ENCODE measurements around the gene ESAM. TPM values are rescaled to one million over a fixed set of nuclear protein-coding genes. Genes with fewer than 3 reads are reported as not detected.

Gene ESAM
- total RNA-seq, 1 experiment from 2014 or later = 0.92 TPM

DNA sequence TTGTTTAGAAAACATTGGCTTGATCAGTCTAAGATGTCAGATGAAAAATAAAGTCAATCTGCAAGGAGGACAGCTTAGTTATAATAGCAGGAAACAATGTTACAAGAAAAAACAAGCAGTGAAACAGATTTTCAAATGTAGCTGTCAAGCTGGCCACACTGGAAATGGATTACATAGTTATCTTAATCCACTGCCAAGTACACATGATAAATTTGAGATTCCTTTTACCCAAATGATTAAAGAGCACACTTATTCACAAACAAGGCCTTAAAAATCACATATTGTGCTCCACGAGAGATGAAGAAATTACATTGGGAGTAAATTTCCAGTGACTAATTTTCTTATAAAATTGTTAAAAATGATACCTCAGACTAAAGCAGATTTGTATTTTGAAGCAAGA is 17.5 kb upstream of the ESAM start:
- H2AFZ ChIP-seq (ENCODE audit: low read length) = no peak overlapping the region
- no peak overlapping the region for H3K18ac ChIP-seq (ENCODE audit: insufficient read length, low read depth, low read length)
- no peak overlapping the region for H3K4ac ChIP-seq (ENCODE audit: low read depth, low read length)
- Mint-ChIP-seq H3K9me3 (no peaks in the 10 kb centered on the region), H3K4me1 (peaks cover 0 to 4% of the 10 kb centered on the region in 2 experiments; a peak in 2 of 4 replicates), H3K27me3 (ENCODE audit: low read depth) (no peaks in the 10 kb centered on the region), H3K4me3 (no peak overlapping the region), H3K36me3 (ENCODE audit: insufficient read depth in 1 of 3, low read depth in 3 of 3) (peaks cover 6 to 10% (median 8%) of the 10 kb centered on the region in 3 experiments), H3K27ac (no peak overlapping the region)
- no peak overlapping the region for H2BK15ac ChIP-seq (ENCODE audit: low read depth, low read length)
- no peaks in the 10 kb centered on the region; the same call in 1 of the 2 replicates for H3K27me3 ChIP-seq (ENCODE audit: insufficient read depth, low read length)
- DNase-seq = no peak
- no peaks in the 10 kb centered on the region; the same call in 1 of the 2 replicates for H3K79me2 ChIP-seq (ENCODE audit: insufficient read depth, low read length)
- no peak overlapping the region for H3K14ac ChIP-seq (ENCODE audit: insufficient read depth, low read length)
- WGBS (ENCODE audit: extremely low coverage, insufficient read length, low lambda C conversion rate) = no CpG with 5 or more reads among the region's 1 CpG
- H3K56ac ChIP-seq (ENCODE audit: insufficient read length, low read depth, low read length) = no peak overlapping the region
- no peak overlapping the region for H3T11ph ChIP-seq (ENCODE audit: low read length)
- H2BK120ac ChIP-seq (ENCODE audit: low read depth, low read length, poor library complexity, severe bottlenecking) = no peak overlapping the region
- no peaks in the 10 kb centered on the region for H3K79me1 ChIP-seq (ENCODE audit: insufficient read depth, low read depth, low read length, poor library complexity, severe bottlenecking)
- H3K23ac ChIP-seq (ENCODE audit: insufficient read length, low read depth, low read length) = no peak overlapping the region
- no peaks in the 10 kb centered on the region for H4K20me1 ChIP-seq (ENCODE audit: control insufficient read depth, insufficient read depth, insufficient read length)
- H2BK12ac ChIP-seq (ENCODE audit: insufficient read length, low read depth, low read length) = no peak overlapping the region
- no peak overlapping the region for H3K9ac ChIP-seq (ENCODE audit: extremely low read depth, insufficient read length, low read length)
- no peak overlapping the region for H3K4me2 ChIP-seq (ENCODE audit: insufficient read depth, insufficient read length, low read length)
- H2BK5ac ChIP-seq (ENCODE audit: insufficient read length, low read length) = no peak overlapping the region
- no peak overlapping the region for H4K8ac ChIP-seq (replicated peaks; ENCODE audit: insufficient read length, low read depth, low read length)
- no peaks in the 10 kb centered on the region for H3K9me3 ChIP-seq (ENCODE audit: control insufficient read depth, low read depth, low read length)
- H4K91ac ChIP-seq (ENCODE audit: insufficient read length, low read depth, low read length) = no peak overlapping the region
- H2BK20ac ChIP-seq (ENCODE audit: low read depth, low read length, poor library complexity, severe bottlenecking) = no peak overlapping the region
- H2AK5ac ChIP-seq (ENCODE audit: insufficient read length, low read length) = no peak overlapping the region
- H4K5ac ChIP-seq (ENCODE audit: insufficient read length, low read depth, low read length) = no peak overlapping the region
- H3K4me1 ChIP-seq (ENCODE audit: insufficient read depth, low read length) = no peaks in the 10 kb centered on the region
- no peak overlapping the region for H3K27ac ChIP-seq (ENCODE audit: insufficient read length, low read depth, low read length)
- TF ChIP-seq, protein P1, sequence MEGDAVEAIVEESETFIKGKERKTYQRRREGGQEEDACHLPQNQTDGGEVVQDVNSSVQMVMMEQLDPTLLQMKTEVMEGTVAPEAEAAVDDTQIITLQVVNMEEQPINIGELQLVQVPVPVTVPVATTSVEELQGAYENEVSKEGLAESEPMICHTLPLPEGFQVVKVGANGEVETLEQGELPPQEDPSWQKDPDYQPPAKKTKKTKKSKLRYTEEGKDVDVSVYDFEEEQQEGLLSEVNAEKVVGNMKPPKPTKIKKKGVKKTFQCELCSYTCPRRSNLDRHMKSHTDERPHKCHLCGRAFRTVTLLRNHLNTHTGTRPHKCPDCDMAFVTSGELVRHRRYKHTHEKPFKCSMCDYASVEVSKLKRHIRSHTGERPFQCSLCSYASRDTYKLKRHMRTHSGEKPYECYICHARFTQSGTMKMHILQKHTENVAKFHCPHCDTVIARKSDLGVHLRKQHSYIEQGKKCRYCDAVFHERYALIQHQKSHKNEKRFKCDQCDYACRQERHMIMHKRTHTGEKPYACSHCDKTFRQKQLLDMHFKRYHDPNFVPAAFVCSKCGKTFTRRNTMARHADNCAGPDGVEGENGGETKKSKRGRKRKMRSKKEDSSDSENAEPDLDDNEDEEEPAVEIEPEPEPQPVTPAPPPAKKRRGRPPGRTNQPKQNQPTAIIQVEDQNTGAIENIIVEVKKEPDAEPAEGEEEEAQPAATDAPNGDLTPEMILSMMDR (conservative IDR thresholded peaks at IDR 0.05) = no peak
- no peaks in the 10 kb centered on the region for H3K23me2 ChIP-seq (ENCODE audit: insufficient read length, low read depth, low read length, poor library complexity, severe bottlenecking)

Measured in H9 (cell line).